Measurements from ENCODE around the gene PXYLP1. TPM values are rescaled to one million over a fixed set of nuclear protein-coding genes. Genes with fewer than 3 reads are reported as not detected.

Gene PXYLP1, protein sequence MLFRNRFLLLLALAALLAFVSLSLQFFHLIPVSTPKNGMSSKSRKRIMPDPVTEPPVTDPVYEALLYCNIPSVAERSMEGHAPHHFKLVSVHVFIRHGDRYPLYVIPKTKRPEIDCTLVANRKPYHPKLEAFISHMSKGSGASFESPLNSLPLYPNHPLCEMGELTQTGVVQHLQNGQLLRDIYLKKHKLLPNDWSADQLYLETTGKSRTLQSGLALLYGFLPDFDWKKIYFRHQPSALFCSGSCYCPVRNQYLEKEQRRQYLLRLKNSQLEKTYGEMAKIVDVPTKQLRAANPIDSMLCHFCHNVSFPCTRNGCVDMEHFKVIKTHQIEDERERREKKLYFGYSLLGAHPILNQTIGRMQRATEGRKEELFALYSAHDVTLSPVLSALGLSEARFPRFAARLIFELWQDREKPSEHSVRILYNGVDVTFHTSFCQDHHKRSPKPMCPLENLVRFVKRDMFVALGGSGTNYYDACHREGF
- total RNA-seq, result 10 to 100 TPM in 3 of 4 donors, 1 to 10 TPM in 1; 8.6 to 34.0 (median 19.8) TPM

DNA sequence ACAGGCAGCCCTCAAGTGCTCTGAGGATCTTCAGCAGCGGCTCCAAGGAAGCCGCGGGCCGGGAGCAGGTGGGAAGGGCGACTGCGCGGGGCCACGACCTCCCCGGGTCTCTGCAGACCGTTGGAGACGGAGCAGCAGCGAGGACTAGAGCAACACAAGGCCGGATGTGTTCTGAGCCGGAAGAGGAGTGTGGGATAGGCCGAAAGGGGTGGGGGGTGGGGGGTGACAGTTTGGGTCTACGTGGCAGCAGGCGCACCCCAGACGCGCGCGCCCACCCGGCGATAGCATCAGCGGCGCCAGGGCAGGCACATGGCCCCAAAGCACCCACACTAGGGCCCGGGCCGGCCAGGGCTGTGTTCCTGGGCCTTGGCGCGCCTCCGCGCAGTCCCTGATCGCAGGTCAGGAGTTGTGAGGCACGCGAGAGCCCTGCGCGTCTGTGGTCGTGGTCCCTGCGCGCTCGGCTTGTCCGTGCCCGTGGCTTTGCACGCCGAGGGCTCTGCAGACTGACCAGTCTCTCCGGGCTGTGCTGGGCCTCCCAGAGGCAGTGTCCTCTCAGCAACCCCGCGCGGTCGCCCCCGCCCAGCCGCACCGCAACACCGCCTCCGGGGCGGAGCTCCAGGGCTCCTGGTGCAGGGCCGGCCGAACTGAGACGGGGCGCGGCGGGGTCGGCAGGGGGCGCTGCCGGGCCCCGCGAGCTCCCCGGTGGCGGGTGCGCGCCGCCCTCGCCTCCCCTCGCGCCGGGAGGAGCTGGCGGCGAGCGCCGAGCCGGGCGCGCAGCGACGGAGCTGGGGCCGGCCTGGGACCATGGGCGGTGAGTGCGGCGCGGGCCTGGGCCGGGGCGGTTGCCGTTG lies at the start of gene PXYLP1:
TSS of gene PXYLP1 (plus strand) at position 725 of the 851 bp plus-strand sequence. CDS start 28,351 bp downstream, outside the sequence.
- Histone ChIP-seq H3K4me1 (peaks cover 0 to 16% (median 0%) of the 10 kb centered on the region in 4 donors), H3K27me3 (no peaks in the 10 kb centered on the region), H3K9me3 (no peaks in the 10 kb centered on the region), H3K4me3 (peak within 1 kb of the TSS; percentile 67 to 90 (median 81)), H3K27ac (peak within 1 kb of the TSS; percentile 89 to 98 (median 92)), H3K36me3 (no peaks in the 10 kb centered on the region)
- DNase-seq, result peak; percentile 88 to 96 (median 96)
- TF ChIP-seq POLR2A (IDR thresholded peaks at IDR 0.05), result peak; percentile 51 to 74
- TF ChIP-seq, protein P1, sequence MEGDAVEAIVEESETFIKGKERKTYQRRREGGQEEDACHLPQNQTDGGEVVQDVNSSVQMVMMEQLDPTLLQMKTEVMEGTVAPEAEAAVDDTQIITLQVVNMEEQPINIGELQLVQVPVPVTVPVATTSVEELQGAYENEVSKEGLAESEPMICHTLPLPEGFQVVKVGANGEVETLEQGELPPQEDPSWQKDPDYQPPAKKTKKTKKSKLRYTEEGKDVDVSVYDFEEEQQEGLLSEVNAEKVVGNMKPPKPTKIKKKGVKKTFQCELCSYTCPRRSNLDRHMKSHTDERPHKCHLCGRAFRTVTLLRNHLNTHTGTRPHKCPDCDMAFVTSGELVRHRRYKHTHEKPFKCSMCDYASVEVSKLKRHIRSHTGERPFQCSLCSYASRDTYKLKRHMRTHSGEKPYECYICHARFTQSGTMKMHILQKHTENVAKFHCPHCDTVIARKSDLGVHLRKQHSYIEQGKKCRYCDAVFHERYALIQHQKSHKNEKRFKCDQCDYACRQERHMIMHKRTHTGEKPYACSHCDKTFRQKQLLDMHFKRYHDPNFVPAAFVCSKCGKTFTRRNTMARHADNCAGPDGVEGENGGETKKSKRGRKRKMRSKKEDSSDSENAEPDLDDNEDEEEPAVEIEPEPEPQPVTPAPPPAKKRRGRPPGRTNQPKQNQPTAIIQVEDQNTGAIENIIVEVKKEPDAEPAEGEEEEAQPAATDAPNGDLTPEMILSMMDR (IDR thresholded peaks at IDR 0.05), result peak; percentile 62 to 95 (median 80)

- TF ChIP-seq, protein P1 (IDR thresholded peaks at IDR 0.05), result no peak
- Histone ChIP-seq H3K9me3 (no peaks in the 10 kb centered on the region), H3K27me3 (no peaks in the 10 kb centered on the region), H3K36me3 (no peaks in the 10 kb centered on the region), H3K27ac (no peak overlapping the region), H3K4me1 (no peaks in the 10 kb centered on the region), H3K4me3 (no peak overlapping the region)
- DNase-seq, result no peak
Observed at GRCh38 chr3:141183606-141184005, 48.0 kb upstream of the PXYLP1 start.

GRCh38 chr3:141184430-141184829 lies 47.2 kb upstream of the PXYLP1 start:
- H3K36me3 ChIP-seq, result no peaks in the 10 kb centered on the region
- H3K4me1 ChIP-seq, result no peaks in the 10 kb centered on the region
- no peak overlapping the region for H3K27ac ChIP-seq
- no peak for DNase-seq
- H3K4me3 ChIP-seq, result no peak overlapping the region
- TF ChIP-seq, protein P1 (IDR thresholded peaks at IDR 0.05), result no peak
- no peak for TF ChIP-seq POLR2A (IDR thresholded peaks at IDR 0.05)
- H3K9me3 ChIP-seq, result no peaks in the 10 kb centered on the region
- H3K27me3 ChIP-seq, result no peaks in the 10 kb centered on the region

- Histone ChIP-seq H3K4me1 (no peaks in the 10 kb centered on the region), H3K27me3 (no peaks in the 10 kb centered on the region), H3K9me3 (no peaks in the 10 kb centered on the region), H3K4me3 (no peak overlapping the region), H3K27ac (no peak overlapping the region), H3K36me3 (no peaks in the 10 kb centered on the region)
- TF ChIP-seq, protein P1 (IDR thresholded peaks at IDR 0.05), result no peak
- no peak for TF ChIP-seq POLR2A (IDR thresholded peaks at IDR 0.05)
- no peak for DNase-seq
Observed at GRCh38 chr3:141191097-141191749, 40.4 kb upstream of the PXYLP1 start.

- no peaks in the 10 kb centered on the region for H3K27me3 ChIP-seq
- TF ChIP-seq POLR2A (IDR thresholded peaks at IDR 0.05), result no peak
- TF ChIP-seq, protein P1 (IDR thresholded peaks at IDR 0.05), result peak; percentile 91 to 99 (median 99)
- H3K4me1 ChIP-seq, result no peaks in the 10 kb centered on the region
- DNase-seq, result peak; percentile 96 to 99 (median 97)
- no peaks in the 10 kb centered on the region for H3K9me3 ChIP-seq
- no peaks in the 10 kb centered on the region for H3K36me3 ChIP-seq
- H3K4me3 ChIP-seq, result no peak overlapping the region
- H3K27ac ChIP-seq, result no peak overlapping the region
Observed at GRCh38 chr3:141192345-141192744, 39.3 kb upstream of the PXYLP1 start.

All from Peyer's patch (tissue), 4 donors.